Upper lobe of left lung (tissue), 4 donors: ENCODE data around the gene FAM171A1.

Experiments used
- EP300 ChIP-seq, 4 donors: sonication (generic); formaldehyde crosslinking; IDR thresholded peaks; one replicate each; pipeline ENCODE4 v1.5.1; 2017; ENCODE audit warnings: antibody characterized with exemption in 4 of 4, control low read depth in 2 of 4
- POLR2A ChIP-seq, 4 donors: fragments of 450-650 bp; IDR thresholded peaks; one replicate each; pipeline ENCODE4 v1.5.1; 2016 to 2017; ENCODE audit warnings: antibody characterized with exemption in 4 of 4, mild to moderate bottlenecking in 2 of 4
- POLR2AphosphoS5 ChIP-seq, 2 donors: sonication (generic); formaldehyde crosslinking; IDR thresholded peaks; one replicate each; pipeline ENCODE4 v1.5.1; 2017; ENCODE audit warnings: antibody characterized with exemption in 2 of 2
- TF ChIP-seq, protein P1 (sequence below), 6 experiments: fragments of 450-650 bp in 4 of 6; fragments of 200-600 bp in 2 of 6; sonication (generic) in 2 of 6; IDR thresholded peaks; one replicate each; pipeline ENCODE4 v1.5.1; 2016 to 2019; ENCODE audit warnings: antibody characterized with exemption in 6 of 6

DNA sequence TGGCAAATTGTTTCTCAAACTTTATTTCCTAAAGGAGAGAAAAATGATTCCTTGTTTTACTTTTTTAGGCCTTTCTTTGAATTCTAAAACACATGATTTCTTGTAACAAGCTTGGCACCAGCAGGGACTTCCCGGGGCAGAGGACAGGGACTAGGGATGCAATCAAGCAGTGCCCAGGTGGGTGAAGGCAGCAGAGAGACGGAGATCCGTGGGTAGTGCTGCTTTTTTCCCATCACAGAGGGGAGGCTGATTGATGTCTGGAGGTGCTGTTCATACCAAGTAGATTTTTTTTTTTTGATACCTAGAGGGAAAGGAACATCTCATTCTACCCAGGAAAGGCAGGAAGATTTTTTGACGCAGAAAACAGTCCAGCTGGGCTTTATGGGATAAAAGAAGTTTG lies 91.9 kb downstream of the FAM171A1 start:
- no peak for TF ChIP-seq POLR2AphosphoS5 (IDR thresholded peaks at IDR 0.05)
- TF ChIP-seq, protein P1, sequence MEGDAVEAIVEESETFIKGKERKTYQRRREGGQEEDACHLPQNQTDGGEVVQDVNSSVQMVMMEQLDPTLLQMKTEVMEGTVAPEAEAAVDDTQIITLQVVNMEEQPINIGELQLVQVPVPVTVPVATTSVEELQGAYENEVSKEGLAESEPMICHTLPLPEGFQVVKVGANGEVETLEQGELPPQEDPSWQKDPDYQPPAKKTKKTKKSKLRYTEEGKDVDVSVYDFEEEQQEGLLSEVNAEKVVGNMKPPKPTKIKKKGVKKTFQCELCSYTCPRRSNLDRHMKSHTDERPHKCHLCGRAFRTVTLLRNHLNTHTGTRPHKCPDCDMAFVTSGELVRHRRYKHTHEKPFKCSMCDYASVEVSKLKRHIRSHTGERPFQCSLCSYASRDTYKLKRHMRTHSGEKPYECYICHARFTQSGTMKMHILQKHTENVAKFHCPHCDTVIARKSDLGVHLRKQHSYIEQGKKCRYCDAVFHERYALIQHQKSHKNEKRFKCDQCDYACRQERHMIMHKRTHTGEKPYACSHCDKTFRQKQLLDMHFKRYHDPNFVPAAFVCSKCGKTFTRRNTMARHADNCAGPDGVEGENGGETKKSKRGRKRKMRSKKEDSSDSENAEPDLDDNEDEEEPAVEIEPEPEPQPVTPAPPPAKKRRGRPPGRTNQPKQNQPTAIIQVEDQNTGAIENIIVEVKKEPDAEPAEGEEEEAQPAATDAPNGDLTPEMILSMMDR (IDR thresholded peaks at IDR 0.05), result no peak
- TF ChIP-seq POLR2A (IDR thresholded peaks at IDR 0.05), result no peak
- no peak for TF ChIP-seq EP300 (IDR thresholded peaks at IDR 0.05)
